ENCODE results near the gene TNFRSF18. TPM values are rescaled to one million over a fixed set of nuclear protein-coding genes. Genes with fewer than 3 reads are reported as not detected.

TNFRSF18 gene
- total RNA-seq, 2 experiments from 2014 or later = not detected

DNA sequence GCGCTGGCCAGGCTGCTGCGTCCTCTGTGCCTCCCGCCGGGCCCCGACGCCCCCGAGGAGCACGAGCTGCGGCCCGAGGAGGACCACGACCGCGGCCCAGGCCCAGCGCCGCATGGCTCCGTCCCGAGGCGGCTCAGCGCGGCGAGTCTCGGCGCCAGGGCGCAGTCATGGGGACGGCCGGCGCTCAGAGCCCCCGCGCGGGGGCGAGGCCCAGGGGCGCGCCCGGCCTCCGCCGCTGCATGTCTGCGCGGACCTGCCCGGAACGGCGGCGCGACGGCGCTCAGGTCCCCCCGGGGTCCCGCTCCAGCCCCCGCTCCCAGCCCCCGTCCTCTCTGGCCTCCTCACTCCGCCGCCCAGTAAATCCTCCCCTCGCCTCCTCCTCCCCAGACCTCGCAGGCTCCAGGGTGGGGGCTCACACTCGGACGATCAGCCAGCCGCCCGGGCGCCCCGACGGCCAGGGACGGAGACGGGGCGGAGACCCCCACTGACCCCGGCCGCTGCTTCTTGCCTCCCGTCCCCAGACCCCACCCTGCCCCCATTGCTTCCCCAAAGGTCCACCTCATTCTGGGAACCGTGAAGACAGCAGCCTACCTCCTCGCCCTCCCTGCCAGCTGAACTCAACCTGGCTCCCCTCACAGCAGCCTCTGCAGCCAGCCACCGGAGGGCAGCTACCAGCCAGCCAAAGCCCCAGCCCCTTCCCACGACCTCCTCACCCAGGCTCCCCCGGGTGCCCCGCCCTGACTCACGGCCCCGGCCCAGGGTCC is 40.4 kb upstream of the TNFRSF18 start, which contains the start of gene C1QTNF12:
TSS of gene C1QTNF12 (minus strand) at position 146 of the 764 bp plus-strand sequence. CDS start at position 114, 32 bp downstream.
- Histone ChIP-seq H3K36me3 (ENCODE audit: insufficient read depth, low read length) (no peaks in the 10 kb centered on the region), H2AFZ (ENCODE audit: low read length) (no peak within 1 kb of the TSS), H3K79me2 (ENCODE audit: insufficient read depth, low read depth, low read length) (no peaks in the 10 kb centered on the region), H3K27ac (ENCODE audit: low read depth, low read length, poor library complexity, severe bottlenecking) (no peak within 1 kb of the TSS), H3K4me1 (ENCODE audit: insufficient read depth, low read length, poor library complexity, severe bottlenecking) (peaks cover 9% of the 10 kb centered on the region), H3K4me3 (ENCODE audit: low read depth, low read length, poor library complexity, severe bottlenecking) (no peak within 1 kb of the TSS), H3K9me2 (ENCODE audit: insufficient read depth, low read length) (no peaks in the 10 kb centered on the region), H3K4me2 (ENCODE audit: low read length) (no peak within 1 kb of the TSS), H4K20me1 (ENCODE audit: insufficient read depth, low read length) (no peaks in the 10 kb centered on the region), H3K9me3 (ENCODE audit: low read length) (no peaks in the 10 kb centered on the region)
- ChIA-PET CTCF (ENCODE audit: unreplicated experiment) (no interaction called here), POLR2A (no interaction called here)
- BruUV-seq (replicated peaks) = no TSS peak
- TF ChIP-seq, protein P1, sequence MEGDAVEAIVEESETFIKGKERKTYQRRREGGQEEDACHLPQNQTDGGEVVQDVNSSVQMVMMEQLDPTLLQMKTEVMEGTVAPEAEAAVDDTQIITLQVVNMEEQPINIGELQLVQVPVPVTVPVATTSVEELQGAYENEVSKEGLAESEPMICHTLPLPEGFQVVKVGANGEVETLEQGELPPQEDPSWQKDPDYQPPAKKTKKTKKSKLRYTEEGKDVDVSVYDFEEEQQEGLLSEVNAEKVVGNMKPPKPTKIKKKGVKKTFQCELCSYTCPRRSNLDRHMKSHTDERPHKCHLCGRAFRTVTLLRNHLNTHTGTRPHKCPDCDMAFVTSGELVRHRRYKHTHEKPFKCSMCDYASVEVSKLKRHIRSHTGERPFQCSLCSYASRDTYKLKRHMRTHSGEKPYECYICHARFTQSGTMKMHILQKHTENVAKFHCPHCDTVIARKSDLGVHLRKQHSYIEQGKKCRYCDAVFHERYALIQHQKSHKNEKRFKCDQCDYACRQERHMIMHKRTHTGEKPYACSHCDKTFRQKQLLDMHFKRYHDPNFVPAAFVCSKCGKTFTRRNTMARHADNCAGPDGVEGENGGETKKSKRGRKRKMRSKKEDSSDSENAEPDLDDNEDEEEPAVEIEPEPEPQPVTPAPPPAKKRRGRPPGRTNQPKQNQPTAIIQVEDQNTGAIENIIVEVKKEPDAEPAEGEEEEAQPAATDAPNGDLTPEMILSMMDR (conservative IDR thresholded peaks at IDR 0.05; ENCODE audit: low read length) = no peak
- TF ChIP-seq EZH2phosphoT487 (IDR thresholded peaks at IDR 0.05; ENCODE audit: borderline replicate concordance, low read depth, low read length) = no peak
- intact Hi-C loops (cut with micrococcal nuclease; ENCODE audit: unreplicated experiment) = no loop called here
- no peak for DNase-seq (ENCODE audit: low spot score)

DNA sequence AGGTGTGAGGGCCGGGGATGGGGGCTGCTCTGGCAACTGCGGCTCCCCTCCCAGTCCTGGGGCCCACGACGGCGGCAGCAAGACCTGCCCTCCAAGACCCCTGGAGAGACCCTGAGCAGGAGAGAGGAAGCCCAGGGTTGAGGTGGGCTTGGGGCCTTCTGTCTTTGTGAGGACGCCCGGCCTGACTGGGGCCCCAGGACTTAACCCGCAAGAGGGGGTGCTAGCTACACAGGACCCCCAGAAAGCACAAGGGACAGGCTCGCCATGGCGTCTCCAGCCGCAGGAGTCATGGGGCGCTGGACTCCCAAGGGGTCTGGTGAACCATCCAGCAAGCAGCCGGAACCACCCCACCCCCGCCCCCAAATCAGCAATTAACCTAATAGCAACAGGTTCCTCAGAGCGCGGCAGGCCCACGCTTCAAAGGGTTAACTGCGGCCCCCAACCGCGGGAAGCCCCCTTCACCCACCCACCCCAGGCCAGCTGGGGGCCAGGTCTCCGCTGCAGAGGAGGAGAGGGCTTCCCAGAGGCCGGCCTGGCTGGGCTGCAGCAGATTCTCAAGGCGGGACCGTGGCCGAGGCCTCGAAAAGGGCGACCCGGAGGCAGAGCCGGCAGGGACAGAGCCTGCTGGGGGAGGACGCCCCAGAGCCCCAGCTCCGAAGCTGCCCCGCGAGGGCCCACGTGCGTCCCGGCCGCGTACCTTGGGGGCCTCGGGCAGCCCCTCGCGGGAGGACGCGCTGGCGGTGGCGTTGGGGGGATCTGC is 39.6 kb upstream of the TNFRSF18 start:
- DNase-seq (ENCODE audit: low spot score) = no peak
- no peak for TF ChIP-seq EZH2phosphoT487 (IDR thresholded peaks at IDR 0.05; ENCODE audit: borderline replicate concordance, low read depth, low read length)
- TF ChIP-seq, protein P1 (conservative IDR thresholded peaks at IDR 0.05; ENCODE audit: low read length) = no peak
- H3K4me1 ChIP-seq (ENCODE audit: insufficient read depth, low read length, poor library complexity, severe bottlenecking) = peaks cover 7% of the 10 kb centered on the region
- H2AFZ ChIP-seq (ENCODE audit: low read length) = no peak overlapping the region
- no TSS peak for BruUV-seq (replicated peaks)
- ChIA-PET CTCF (ENCODE audit: unreplicated experiment) (no interaction called here), POLR2A (no interaction called here)
- H3K79me2 ChIP-seq (ENCODE audit: insufficient read depth, low read depth, low read length) = no peaks in the 10 kb centered on the region
- intact Hi-C loops (cut with micrococcal nuclease; ENCODE audit: unreplicated experiment) = no loop called here
- H3K27ac ChIP-seq (ENCODE audit: low read depth, low read length, poor library complexity, severe bottlenecking) = no peak overlapping the region
- H4K20me1 ChIP-seq (ENCODE audit: insufficient read depth, low read length) = no peaks in the 10 kb centered on the region
- H3K4me2 ChIP-seq (ENCODE audit: low read length) = no peak overlapping the region
- H3K9me2 ChIP-seq (ENCODE audit: insufficient read depth, low read length) = no peaks in the 10 kb centered on the region
- no peak overlapping the region for H3K4me3 ChIP-seq (ENCODE audit: low read depth, low read length, poor library complexity, severe bottlenecking)
- no peaks in the 10 kb centered on the region for H3K36me3 ChIP-seq (ENCODE audit: insufficient read depth, low read length)
- H3K9me3 ChIP-seq (ENCODE audit: low read length) = no peaks in the 10 kb centered on the region

Measured in OCI-LY7 (cell line).